SJCRH30 (cell line): ENCODE measurements around the gene HSPA2. TPM values are rescaled to one million over a fixed set of nuclear protein-coding genes. Genes with fewer than 3 reads are reported as not detected.
"Not testable (repeated sequence)": the region's sequence is repeated elsewhere in the genome, so short reads cannot be mapped to it uniquely, and the experiment has no call there.

Experiments
- DNase-seq, 2 experiments: peaks; one replicate each; pipeline ENCODE4 v3.0.0-alpha.2; 2015 to 2020
- H3K27ac ChIP-seq: fragments of 250-450 bp; sonication (Bioruptor Pico); 2 replicates; pipeline ENCODE4 v1.5.1; 2020; ENCODE audit warnings: mild to moderate bottlenecking, moderate library complexity
- H3K27me3 ChIP-seq: fragments of 250-450 bp; sonication (Bioruptor Pico); 2 replicates; pipeline ENCODE4 v1.5.1; 2020; ENCODE audit warnings: mild to moderate bottlenecking, moderate library complexity
- H3K36me3 ChIP-seq: fragments of 250-450 bp; sonication (Bioruptor Pico); 2 replicates; pipeline ENCODE4 v1.5.1; 2020; ENCODE audit warnings: mild to moderate bottlenecking, moderate library complexity
- H3K4me1 ChIP-seq: fragments of 250-450 bp; sonication (Bioruptor Pico); 2 replicates; pipeline ENCODE4 v1.5.1; 2020; ENCODE audit warnings: mild to moderate bottlenecking, moderate library complexity
- H3K4me3 ChIP-seq: fragments of 250-450 bp; sonication (Bioruptor Pico); 2 replicates; pipeline ENCODE4 v1.5.1; 2020; ENCODE audit warnings: mild to moderate bottlenecking, moderate library complexity
- H3K9me3 ChIP-seq: fragments of 250-450 bp; sonication (Bioruptor Pico); replicated peaks from 2 replicates; pipeline ENCODE4 v1.5.1; 2020; ENCODE audit warnings: mild to moderate bottlenecking, moderate library complexity
- total RNA-seq: library from RNA; depleted of rRNA; stranded (reverse); fragments of >200 nt; shearing (Covaris generic); gene quantifications from 2 replicates; pipeline ENCODE4 v1.2.3, GENCODE V29; 2014

HSPA2 gene
- total RNA-seq, 1 experiment from 2014 or later, result 1.9 TPM

- H3K27me3 ChIP-seq, result no peaks in the 10 kb centered on the region
- H3K36me3 ChIP-seq, result no peaks in the 10 kb centered on the region
- no peak overlapping the region for H3K27ac ChIP-seq
- no peak for DNase-seq
- no peaks in the 10 kb centered on the region for H3K4me1 ChIP-seq
- no peaks in the 10 kb centered on the region for H3K9me3 ChIP-seq
- no peak overlapping the region for H3K4me3 ChIP-seq
These were observed 3.9 kb upstream of the HSPA2 start for GRCh38 chr14:64536488-64537245.

DNA sequence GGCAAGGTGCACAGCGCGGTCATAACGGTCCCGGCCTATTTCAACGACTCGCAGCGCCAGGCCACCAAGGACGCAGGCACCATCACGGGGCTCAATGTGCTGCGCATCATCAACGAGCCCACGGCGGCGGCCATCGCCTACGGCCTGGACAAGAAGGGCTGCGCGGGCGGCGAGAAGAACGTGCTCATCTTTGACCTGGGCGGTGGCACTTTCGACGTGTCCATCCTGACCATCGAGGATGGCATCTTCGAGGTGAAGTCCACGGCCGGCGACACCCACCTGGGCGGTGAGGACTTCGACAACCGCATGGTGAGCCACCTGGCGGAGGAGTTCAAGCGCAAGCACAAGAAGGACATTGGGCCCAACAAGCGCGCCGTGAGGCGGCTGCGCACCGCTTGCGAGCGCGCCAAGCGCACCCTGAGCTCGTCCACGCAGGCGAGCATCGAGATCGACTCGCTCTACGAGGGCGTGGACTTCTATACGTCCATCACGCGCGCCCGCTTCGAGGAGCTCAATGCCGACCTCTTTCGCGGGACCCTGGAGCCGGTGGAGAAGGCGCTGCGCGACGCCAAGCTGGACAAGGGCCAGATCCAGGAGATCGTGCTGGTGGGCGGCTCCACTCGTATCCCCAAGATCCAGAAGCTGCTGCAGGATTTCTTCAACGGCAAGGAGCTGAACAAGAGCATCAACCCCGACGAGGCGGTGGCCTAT, 875 bp downstream of the HSPA2 start:
- Histone ChIP-seq H3K36me3 (no peaks in the 10 kb centered on the region), H3K4me3 (no peak overlapping the region), H3K4me1 (no peaks in the 10 kb centered on the region), H3K27ac (no peak overlapping the region), H3K9me3 (no peaks in the 10 kb centered on the region), H3K27me3 (no peaks in the 10 kb centered on the region)
- no peak for DNase-seq

GRCh38 chr14:64541972-64542835, 1.7 kb downstream of the HSPA2 start:
- DNase-seq, result no peak
- Histone ChIP-seq H3K9me3 (no peaks in the 10 kb centered on the region), H3K4me3 (no peak overlapping the region), H3K27me3 (no peaks in the 10 kb centered on the region), H3K36me3 (no peaks in the 10 kb centered on the region), H3K27ac (no peak overlapping the region), H3K4me1 (no peaks in the 10 kb centered on the region)

DNA sequence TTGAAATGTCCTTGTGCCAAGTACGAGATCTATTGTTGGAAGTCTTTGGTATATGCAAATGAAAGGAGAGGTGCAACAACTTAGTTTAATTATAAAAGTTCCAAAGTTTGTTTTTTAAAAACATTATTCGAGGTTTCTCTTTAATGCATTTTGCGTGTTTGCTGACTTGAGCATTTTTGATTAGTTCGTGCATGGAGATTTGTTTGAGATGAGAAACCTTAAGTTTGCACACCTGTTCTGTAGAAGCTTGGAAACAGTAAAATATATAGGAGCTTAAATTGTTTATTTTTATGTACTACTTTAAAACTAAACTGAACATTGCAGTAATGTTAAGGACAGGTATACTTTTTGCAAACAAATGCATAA, 2.3 kb downstream of the HSPA2 start:
- no peak for DNase-seq
- no peaks in the 10 kb centered on the region for H3K9me3 ChIP-seq
- no peak overlapping the region for H3K4me3 ChIP-seq

GRCh38 chr14:64544607-64545312, 4.2 kb downstream of the HSPA2 start:
- no peaks in the 10 kb centered on the region for H3K4me1 ChIP-seq
- no peak for DNase-seq
- no peak overlapping the region for H3K4me3 ChIP-seq
- no peaks in the 10 kb centered on the region for H3K27me3 ChIP-seq
- H3K9me3 ChIP-seq, result no peaks in the 10 kb centered on the region
- no peak overlapping the region for H3K27ac ChIP-seq
- no peaks in the 10 kb centered on the region for H3K36me3 ChIP-seq

More for the DNA sequence above, 2.3 kb downstream of the HSPA2 start:
- no peaks in the 10 kb centered on the region for H3K27me3 ChIP-seq
- H3K36me3 ChIP-seq, result no peaks in the 10 kb centered on the region
- no peaks in the 10 kb centered on the region for H3K4me1 ChIP-seq
- H3K27ac ChIP-seq, result no peak overlapping the region

GRCh38 chr14:64549016-64549415, 8.5 kb downstream of the HSPA2 start:
- no peaks in the 10 kb centered on the region for H3K9me3 ChIP-seq
- H3K4me1 ChIP-seq, result no peaks in the 10 kb centered on the region
- H3K27ac ChIP-seq, result no peak overlapping the region
- DNase-seq, result no peak
- no peaks in the 10 kb centered on the region for H3K36me3 ChIP-seq
- H3K4me3 ChIP-seq, result no peak overlapping the region
- no peaks in the 10 kb centered on the region; the same call in 1 of the 2 replicates for H3K27me3 ChIP-seq

GRCh38 chr14:64549791-64550620, 9.5 kb downstream of the HSPA2 start, which contains the start of gene PPP1R36:
Gene PPP1R36 (plus strand): TSS chr14:64549961. CDS start chr14:64549998, 37 bp downstream.
- Histone ChIP-seq H3K4me1 (no peaks in the 10 kb centered on the region), H3K4me3 (no peak within 1 kb of the TSS), H3K27ac (no peak within 1 kb of the TSS), H3K9me3 (no peaks in the 10 kb centered on the region), H3K27me3 (no peaks in the 10 kb centered on the region; the same call in 1 of the 2 replicates), H3K36me3 (no peaks in the 10 kb centered on the region)
- no peak for DNase-seq

DNA sequence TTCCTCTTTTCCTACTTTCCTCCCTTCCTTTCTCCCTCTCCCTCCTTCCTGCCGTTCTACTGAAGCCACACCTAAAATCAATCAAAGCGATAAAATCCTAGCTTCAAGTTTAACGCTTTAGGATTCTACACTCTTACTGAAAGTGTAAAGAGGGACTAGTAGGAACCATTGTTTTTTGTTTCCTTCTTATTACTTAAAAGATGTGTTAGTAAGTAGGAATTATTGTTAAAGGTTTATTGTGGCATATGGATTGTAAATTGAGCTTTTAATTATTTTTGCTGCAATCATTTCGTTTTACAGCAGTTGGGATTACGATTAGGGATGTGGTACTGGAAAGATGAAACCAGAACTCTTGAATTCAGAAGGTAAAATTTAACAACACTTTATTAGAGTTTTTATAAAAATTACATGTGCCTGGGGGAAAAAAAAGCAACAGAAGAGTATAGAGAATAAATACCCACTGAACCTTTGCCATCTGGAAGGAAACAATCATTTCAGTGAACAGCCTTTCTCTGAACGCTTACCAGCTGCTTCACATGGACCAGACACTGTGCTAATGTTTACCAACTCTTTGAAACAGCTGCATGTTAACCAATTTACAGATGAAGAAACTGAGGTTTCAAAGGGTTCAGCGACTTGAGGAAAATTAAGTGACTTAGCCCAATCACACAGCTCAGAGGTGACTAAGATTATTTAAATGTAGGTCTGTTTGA, 10.2 kb downstream of the HSPA2 start:
- H3K27ac ChIP-seq, result no peak overlapping the region
- H3K4me1 ChIP-seq, result no peaks in the 10 kb centered on the region
- H3K36me3 ChIP-seq, result no peaks in the 10 kb centered on the region
- H3K9me3 ChIP-seq, result no peaks in the 10 kb centered on the region
- DNase-seq, result no peak
- H3K4me3 ChIP-seq, result no peak overlapping the region
- peaks cover 4% of the 10 kb centered on the region; the same call in 1 of the 2 replicates for H3K27me3 ChIP-seq

GRCh38 chr14:64554556-64554955, 14.0 kb downstream of the HSPA2 start:
- Histone ChIP-seq H3K4me3 (no peak overlapping the region), H3K9me3 (no peaks in the 10 kb centered on the region), H3K27me3 (peaks cover 4% of the 10 kb centered on the region; the same call in 1 of the 2 replicates), H3K27ac (no peak overlapping the region), H3K36me3 (no peaks in the 10 kb centered on the region), H3K4me1 (no peaks in the 10 kb centered on the region)
- DNase-seq, result no peak

DNA sequence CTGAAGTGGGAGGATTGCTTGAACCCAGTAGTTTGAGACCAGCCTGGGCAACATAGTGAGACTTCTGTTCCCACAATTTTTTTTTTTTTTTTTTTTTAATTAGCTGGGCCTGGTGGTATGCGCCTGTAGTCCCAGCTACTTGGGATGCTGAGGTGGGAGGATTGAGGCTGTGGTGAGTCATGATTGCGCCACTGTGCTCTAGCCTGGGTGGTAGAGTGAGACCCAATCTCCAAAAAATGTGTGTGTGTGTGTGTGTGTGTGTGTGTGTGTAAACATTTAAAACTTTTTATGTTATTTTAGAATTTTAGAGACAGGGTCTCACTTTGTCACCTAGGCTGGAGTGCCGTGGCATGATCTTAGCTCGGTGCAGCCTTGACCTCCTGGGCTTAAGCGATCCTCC, 16.0 kb downstream of the HSPA2 start:
- Histone ChIP-seq H3K36me3 (no peaks in the 10 kb centered on the region), H3K9me3 (no peaks in the 10 kb centered on the region), H3K4me3 (no peak overlapping the region), H3K27me3 (peaks cover 4% of the 10 kb centered on the region; the same call in 1 of the 2 replicates), H3K4me1 (no peaks in the 10 kb centered on the region), H3K27ac (no peak overlapping the region)
- no peak for DNase-seq

DNA sequence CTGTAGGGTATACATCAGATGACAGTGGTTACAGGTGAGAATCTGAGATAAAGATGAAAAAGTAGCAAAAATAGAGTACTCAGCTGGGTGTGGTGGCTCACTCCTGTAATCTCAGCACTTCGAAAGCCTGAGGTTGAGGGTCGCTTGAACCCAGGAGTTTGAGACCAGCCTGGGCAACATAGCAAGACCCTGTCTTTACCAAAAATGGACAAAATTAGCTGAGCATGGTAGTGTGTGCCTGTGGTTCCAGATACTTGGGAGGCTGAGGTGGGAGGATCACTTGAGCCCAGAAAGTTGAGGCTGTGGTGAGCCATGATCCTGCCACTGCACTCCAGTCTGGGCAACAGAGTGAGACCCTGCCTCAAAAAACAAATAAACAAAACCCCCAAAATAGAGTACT, 17.7 kb downstream of the HSPA2 start:
- not testable (repeated sequence) for H3K27ac ChIP-seq, H3K9me3 ChIP-seq, H3K4me3 ChIP-seq, H3K36me3 ChIP-seq, H3K4me1 ChIP-seq, H3K27me3 ChIP-seq, DNase-seq

DNA sequence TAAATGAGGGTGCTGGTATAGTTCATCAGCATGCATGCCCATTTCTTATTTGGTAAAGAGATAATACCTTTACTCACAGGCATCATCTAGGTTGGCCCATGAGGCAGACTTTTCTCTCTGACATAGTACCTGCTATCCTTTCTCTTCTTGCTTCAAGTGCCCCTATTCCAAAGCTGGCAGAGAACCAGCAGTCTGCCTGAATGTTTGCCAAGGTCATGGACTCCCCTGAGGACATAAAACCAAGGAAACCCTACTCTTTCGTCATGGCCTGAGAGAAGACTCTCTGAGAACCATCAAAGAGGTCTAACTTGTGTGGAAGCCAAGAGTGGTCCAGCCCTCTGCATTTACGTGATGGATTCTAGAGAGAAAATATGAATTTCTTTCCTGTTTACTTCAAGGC, 21.1 kb downstream of the HSPA2 start:
- Histone ChIP-seq H3K27me3 (no peaks in the 10 kb centered on the region), H3K36me3 (no peaks in the 10 kb centered on the region), H3K4me1 (no peaks in the 10 kb centered on the region), H3K27ac (no peak overlapping the region), H3K9me3 (no peaks in the 10 kb centered on the region), H3K4me3 (no peak overlapping the region)
- DNase-seq, result no peak

GRCh38 chr14:64562436-64562835, 21.9 kb downstream of the HSPA2 start:
- H3K27ac ChIP-seq, result no peak overlapping the region
- no peaks in the 10 kb centered on the region for H3K27me3 ChIP-seq
- H3K4me1 ChIP-seq, result no peaks in the 10 kb centered on the region
- H3K9me3 ChIP-seq, result no peaks in the 10 kb centered on the region
- no peak overlapping the region for H3K4me3 ChIP-seq
- H3K36me3 ChIP-seq, result no peaks in the 10 kb centered on the region
- DNase-seq, result no peak
